GM18951 (cell line): ENCODE measurements around the gene GNG7.
"Not testable (repeated sequence)": the region's sequence is repeated elsewhere in the genome, so short reads cannot be mapped to it uniquely, and the experiment has no call there.

Experiments
- POLR2A ChIP-seq: IDR thresholded peaks from 4 replicates; pipeline ENCODE4 v1.6.1; 2011; ENCODE audit warnings: mild to moderate bottlenecking; ENCODE audit not compliant: insufficient read length, insufficient read depth; ENCODE audit errors: extremely low read depth
- in situ Hi-C: fragments of 300-500 bp; cut with MboI; formaldehyde crosslinking; loops from one replicate; pipeline ENCODE4 v1.12.0; 2022; ENCODE audit warnings: low sequenced_read_pairs, mixed read lengths, inconsistent platforms; ENCODE audit not compliant: unreplicated experiment

Gene GNG7

DNA sequence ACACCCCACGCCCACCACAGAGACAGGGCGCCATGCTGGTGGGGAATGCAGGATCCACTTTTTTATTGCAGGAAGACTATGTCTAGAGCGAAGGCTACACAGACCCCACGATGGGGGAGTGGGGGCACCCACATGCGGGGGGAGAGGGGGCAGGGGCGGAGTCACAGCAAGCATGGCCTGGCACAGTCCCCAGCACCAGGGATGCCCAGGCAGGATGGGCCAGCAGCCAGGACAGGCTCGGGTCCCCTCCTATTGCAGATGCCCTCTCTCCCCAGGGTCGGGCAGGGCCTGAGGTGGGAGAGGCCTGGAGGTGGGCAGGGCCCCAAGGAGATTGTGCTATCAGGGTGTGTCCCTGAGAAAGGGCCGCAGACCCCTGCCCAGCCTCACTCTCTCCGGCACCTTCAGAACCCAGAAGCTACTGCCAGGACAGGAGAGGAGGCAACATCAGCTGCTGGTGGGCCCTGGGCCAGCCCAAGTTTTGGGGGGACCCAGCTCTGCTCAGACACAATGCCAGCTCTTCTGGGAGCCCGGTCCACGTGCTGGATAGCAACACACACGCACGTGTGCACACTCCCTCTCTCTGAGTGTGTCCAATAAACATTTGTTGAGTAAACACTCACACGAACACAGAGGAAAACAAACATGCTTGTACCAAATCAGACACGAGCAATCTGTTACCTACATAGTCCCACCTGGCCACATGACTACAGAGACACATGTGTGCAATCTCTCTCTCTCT lies 12.2 kb upstream of the GNG7 start:
- no peak for TF ChIP-seq POLR2A

DNA sequence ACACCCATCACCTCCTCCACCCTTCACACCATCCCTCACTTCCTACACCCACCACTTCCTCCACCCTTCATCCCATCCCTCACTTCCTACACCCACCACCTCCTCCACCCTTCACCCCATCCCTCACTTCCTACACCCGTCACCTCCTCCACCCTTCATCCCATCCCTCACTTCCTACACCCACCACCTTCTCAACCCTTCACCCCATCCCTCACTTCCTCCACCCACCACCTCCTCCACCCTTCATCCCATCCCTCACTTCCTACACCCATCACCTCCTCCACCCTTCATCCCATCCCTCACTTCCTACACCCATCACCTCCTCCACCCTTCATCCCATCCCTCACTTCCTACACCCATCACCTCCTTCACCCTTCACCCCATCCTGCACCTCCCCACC lies 11.6 kb upstream of the GNG7 start:
- in situ Hi-C loops = not testable (repeated sequence)

More for the DNA sequence above, 12.2 kb upstream of the GNG7 start:
- in situ Hi-C loops = no loop called here

DNA sequence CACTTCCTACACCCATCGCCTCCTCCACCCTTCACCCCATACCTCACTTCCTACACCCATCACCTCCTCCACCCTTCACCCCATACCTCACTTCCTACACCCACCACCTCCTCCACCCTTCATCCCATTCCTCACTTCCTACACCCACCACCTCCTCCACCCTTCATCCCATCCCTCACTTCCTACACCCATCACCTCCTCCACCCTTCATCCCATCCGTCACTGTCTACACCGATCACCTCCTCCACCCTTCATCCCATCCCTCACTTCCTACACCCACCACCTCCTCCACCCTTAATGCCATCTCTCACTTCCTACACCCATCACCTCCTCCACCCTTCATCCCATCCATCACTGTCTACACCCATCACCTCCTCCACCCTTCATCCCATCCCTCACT lies 10.7 kb upstream of the GNG7 start:
- in situ Hi-C loops = not testable (repeated sequence)

DNA sequence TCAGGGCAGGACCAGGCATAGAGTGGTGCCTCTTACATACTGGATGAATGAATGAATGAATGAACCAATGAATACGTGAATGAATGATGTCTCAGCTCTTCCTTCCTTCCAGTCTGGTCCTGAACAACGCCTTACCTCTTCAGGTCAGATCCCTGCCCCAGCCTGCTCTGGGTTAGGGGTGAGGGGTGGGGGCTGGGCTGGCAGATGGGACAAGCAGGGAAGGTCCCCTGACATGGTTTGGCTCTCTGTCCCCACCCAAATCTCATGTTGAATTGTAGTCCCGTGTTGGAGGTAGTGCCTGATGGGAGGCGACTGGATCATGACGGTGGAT lies 9.3 kb upstream of the GNG7 start:
- in situ Hi-C loops = no loop called here
- TF ChIP-seq POLR2A = no peak

DNA sequence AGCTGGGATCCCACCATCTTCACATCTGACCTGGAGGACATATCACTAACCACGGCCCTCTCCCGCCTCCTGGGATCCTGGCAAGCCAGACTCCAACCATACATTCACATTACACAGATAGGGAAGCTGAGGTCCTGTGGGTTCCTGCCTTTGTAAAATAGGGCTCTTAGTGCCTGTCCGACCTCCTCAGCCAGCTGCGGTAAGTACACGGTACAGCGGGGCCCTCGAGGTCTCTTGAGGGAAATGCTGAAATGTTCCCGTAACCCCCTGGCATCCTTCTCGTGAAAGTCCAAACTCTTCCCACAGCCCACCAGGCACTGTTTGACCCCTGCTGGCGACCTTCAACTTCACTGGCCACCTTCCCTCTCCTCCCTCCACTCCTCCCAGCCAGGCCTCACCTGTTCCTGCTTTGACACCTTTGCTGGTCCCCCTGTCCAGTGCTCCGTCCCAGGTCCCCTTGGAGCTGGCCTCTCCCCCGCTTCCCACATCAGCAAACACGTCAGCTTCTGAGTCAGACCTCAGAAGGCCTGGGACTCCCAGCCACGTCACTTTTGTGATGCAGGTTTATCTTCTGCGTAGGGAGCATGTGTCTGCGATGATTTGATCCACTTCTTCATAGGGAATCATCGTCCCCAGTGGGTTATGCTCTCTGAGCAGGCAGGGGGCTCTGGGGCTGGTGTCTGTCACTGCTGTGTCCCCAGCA lies 8.8 kb upstream of the GNG7 start:
- TF ChIP-seq POLR2A = no peak
- in situ Hi-C loops = no loop called here

DNA sequence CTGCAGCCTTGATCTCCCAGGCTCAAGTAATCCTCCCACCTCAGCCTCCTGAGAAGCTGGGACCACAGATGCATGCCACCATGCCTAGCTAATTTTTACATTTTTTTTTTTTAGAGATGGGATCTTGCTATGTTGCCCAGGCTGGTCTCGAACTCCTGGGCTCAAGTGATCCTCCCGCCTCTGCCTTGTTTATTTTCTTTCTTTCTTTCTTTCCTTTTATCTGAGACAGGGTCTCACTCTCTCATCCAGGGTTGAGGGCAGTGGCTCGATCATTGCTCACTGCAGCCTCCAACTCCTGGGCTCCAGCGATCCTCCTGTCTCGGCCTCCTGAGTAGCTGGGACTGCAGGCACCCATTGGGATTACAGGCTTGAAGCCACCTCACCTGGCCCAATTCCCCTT lies 3.8 kb upstream of the GNG7 start:
- in situ Hi-C loops = no loop called here
- TF ChIP-seq POLR2A = no peak

DNA sequence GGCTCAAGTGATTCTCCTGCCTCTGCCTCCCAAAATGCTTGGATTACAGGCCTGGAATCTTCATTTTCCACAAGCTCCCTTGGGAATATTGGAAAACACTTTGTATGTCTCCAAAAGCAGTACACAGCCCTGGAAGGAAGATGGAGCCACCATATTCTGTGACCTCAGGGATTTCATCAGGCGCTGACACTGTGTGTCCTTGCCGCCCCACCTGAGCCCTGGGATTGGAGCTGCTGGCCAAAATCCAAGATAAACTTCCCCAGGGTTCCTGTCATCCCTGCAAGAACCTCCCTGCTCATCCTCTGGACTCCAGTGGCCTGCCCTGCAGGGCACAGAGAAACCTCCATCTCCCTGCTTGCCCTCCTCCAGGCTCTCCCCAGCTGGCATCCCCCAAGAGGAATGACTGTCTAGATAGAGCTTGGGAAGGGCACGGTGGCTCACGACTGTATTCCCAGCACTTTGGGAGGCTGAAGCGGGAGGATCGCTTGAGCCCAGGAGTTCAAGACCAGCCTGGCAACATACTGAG lies 1.3 kb upstream of the GNG7 start:
- in situ Hi-C loops = no loop called here
- TF ChIP-seq POLR2A = no peak

DNA sequence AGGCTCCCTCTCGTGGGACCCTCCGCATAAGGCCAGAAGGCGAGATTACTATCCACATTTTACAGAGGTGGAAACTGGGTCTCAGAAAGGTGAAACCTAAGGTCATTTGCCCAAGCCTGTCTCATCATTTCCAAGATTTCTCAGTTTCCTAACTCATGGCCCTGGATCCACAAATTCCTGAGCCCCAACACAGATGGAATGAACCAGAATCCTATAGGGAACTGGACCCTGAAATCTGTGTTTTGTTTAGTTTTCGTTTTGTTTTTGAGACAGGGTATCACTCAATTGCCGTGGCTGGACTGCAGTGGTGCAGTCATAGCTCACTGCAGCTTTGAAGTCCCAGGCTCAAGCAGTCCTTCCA lies 563 bp upstream of the GNG7 start:
- no peak for TF ChIP-seq POLR2A
- in situ Hi-C loops = no loop called here

DNA sequence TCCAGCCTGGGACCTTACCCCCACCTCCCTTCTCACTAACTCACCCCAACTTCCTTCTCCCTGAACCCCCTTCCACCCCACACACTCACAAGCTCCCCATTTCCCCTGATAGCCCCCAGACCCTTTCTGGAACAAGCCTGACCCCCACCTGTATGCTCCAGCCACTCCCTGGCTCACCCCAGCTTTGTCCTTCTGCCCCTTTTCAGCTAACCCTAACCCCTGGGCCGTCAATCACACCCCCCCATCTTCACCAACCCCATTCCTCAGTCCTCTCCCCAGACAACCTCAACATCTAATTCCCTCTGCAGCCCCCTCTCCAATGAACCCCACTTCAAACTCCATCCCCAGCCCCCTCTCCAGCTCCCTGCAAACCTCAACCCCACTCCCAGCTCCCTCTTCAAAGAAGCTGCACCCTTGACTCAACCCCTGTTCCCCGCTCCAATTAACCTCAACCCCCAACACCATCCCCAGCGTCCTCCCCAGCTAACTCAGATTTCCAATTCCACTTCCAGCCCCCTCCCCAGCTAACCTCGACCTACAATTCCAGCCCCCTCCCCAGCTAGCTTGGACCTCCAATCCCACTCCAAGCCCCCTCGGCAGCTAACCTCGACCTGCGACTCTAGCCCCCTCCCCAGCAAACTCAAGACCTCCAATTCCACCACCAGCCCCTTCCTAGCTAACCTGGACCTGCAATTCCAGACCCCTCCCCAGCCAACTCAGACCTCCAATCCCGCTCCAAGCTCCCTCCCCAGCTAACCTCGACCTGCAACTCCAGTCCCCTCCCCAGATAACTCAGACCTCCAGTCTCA lies 929 bp downstream of the GNG7 start:
- in situ Hi-C loops = no loop called here
- TF ChIP-seq POLR2A = no peak

DNA sequence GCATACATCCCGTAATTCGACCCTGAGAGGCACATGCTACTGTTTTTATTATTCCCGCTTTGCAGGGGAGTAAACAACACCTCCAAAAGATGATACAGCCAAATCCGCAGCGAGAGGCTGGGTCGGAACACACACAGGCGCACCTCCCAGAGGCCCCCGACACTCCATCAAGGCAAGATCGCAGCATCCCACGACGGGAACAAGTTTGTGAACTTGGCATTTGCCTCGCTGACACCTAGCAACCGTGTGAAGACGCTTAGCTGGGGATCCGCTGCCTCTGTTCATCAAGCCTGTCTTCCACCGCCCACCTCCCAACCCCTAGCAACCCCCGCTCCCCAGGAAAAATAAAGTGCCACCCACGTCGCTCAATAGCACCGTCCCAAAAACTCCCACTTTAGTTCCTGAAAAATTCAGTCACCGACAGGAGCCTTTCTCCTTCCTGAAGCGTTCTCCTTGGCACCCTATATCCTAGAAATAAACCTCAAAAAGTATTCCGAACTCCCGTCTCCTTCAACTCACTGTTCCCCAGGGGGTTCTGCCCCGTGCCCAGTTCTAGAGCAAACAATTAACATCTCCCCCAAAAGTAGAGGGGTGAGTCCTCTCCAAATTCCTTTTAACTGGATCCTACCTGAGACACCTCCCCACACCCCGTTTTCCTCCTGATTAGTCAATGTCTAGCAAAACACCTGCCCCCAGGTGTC lies 1.7 kb downstream of the GNG7 start:
- no peak for TF ChIP-seq POLR2A
- in situ Hi-C loops = no loop called here

DNA sequence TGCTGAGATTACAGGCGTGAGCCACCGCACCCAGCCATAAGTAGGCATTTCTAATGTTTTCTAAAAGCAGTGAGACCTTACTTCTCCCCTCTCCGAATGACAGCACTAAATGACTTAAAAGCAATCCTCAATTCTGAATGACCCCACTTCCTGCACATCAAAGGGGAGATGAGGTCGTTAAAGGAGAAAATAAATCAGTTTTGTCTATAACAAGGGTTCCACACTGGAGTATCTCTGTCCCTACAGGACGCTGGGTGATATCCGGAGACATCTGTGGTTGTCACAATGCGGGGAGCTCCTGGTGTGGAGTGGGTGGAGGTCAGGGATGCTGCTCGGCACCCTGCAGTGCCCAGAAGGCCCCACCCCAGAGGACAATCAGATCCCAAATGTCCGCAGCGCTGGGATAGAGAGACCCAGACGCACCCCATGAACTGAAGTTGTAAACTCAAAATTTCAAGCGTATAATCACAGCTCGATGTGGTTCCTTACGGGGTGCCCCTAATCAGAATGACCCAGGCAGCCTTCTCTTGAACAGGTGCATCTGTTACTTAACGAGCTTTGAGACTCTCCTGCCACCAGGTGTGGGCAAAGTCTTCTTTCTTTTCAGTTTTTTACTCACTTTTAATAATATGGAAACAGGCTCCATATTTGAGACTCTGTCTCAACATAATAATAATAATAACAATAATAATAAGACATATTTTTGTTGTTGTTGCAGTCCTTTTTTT lies 2.9 kb downstream of the GNG7 start:
- in situ Hi-C loops = no loop called here
- no peak for TF ChIP-seq POLR2A

DNA sequence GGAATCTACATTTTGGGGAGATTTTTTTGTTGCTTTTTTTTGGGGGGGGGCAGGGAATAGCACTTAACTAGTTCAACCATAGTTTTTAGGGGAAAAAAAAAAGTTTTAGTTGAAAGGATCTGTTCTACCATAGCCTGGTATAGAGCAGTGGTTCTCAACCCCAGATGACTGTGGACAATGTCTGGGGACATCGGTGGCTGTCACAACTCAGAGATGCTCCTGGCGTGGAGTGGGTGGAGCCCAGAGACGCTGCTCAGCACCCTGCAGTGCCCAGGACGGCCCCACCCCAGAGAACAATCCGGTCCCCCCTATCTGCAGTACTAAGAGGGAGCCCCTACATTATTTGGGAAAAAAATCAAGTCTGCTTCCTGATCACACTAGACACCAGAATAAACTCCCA lies 8.3 kb downstream of the GNG7 start:
- in situ Hi-C loops = no loop called here

More for the DNA sequence above, 8.3 kb downstream of the GNG7 start:
- TF ChIP-seq POLR2A = no peak
